IMR-90 (cell line): ENCODE measurements around the gene CHD9. TPM values are rescaled to one million over a fixed set of nuclear protein-coding genes. Genes with fewer than 3 reads are reported as not detected.

Experiments used
- ATAC-seq: fragments of 200-7000 bp; cut with Tn5 transposase; 2 replicates; pipeline ENCODE4 v1.9.1; 2020; ENCODE audit warnings: low read depth, mild to moderate bottlenecking, moderate library complexity
- Bru-seq: library from RNA; stranded (reverse); fragments of 400-500 nt; gene quantifications from one replicate; lab custom pipeline; 2021; lab: Mats Ljungman, UMichigan
- BruChase-seq, 2 experiments: library from RNA; stranded (reverse); fragments of 400-500 nt; gene quantifications; one replicate each; lab custom pipeline; 2021; lab: Mats Ljungman, UMichigan
- BruUV-seq: library from RNA; stranded (reverse); fragments of 400-500 nt; replicated peaks from 2 replicates; lab custom pipeline; 2021; lab: Mats Ljungman, UMichigan
- CTCF ChIA-PET: fragments of 300-600 bp; formaldehyde crosslinking; extraction: SDS; loops from one replicate; lab custom pipeline; 2021; ENCODE audit warnings: antibody characterized with exemption; lab: Yijun Ruan, JAX
- POLR2A ChIA-PET: fragments of 300-600 bp; sonication (Branson Sonifier 250); formaldehyde crosslinking; loops from one replicate; lab custom pipeline; 2022; ENCODE audit warnings: antibody characterized with exemption; ENCODE audit not compliant: unreplicated experiment; lab: Charles Lee
- DNase-seq: peaks from one replicate; pipeline ENCODE4 v3.0.0; 2013
- H2AFZ ChIP-seq: replicated peaks from 2 replicates; pipeline ENCODE3; 2013; ENCODE audit warnings: low read length, mild to moderate bottlenecking; ENCODE audit not compliant: poor library complexity
- H2AK5ac ChIP-seq: 2 replicates; pipeline ENCODE4 v1.6.1; 2013; ENCODE audit warnings: low read depth, low read length, inconsistent platforms
- H2AK9ac ChIP-seq: replicated peaks from 2 replicates; pipeline ENCODE3; 2013; ENCODE audit warnings: mild to moderate bottlenecking, low read depth, low read length, moderate library complexity; ENCODE audit not compliant: poor library complexity
- H2BK120ac ChIP-seq: 2 replicates; pipeline ENCODE4 v1.6.1; 2013; ENCODE audit warnings: low read depth, low read length, inconsistent platforms
- H2BK15ac ChIP-seq: 3 replicates; pipeline ENCODE4 v1.6.1; 2013; ENCODE audit warnings: low read depth, low read length, inconsistent platforms
- H2BK20ac ChIP-seq: 2 replicates; pipeline ENCODE4 v1.6.1; 2013; ENCODE audit warnings: low read depth, mild to moderate bottlenecking, inconsistent platforms, low read length, moderate library complexity
- H2BK5ac ChIP-seq: 2 replicates; pipeline ENCODE4 v1.6.1; 2013; ENCODE audit warnings: mild to moderate bottlenecking, low read depth, low read length, inconsistent platforms; ENCODE audit not compliant: poor library complexity, severe bottlenecking
- H3K14ac ChIP-seq: replicated peaks from 2 replicates; pipeline ENCODE4 v1.6.1; 2013; ENCODE audit warnings: low read depth, low read length, inconsistent platforms
- H3K18ac ChIP-seq: 2 replicates; pipeline ENCODE4 v1.6.1; 2013; ENCODE audit warnings: low read depth, low read length, control low read depth
- H3K23ac ChIP-seq: 2 replicates; pipeline ENCODE4 v1.6.1; 2013; ENCODE audit warnings: low read depth, low read length, inconsistent platforms
- H3K27ac ChIP-seq: 2 replicates; pipeline ENCODE4 v1.5.1; 2013; ENCODE audit warnings: mild to moderate bottlenecking, control low read depth, low read length; ENCODE audit not compliant: insufficient read depth
- H3K27me3 ChIP-seq: 2 replicates; pipeline ENCODE4 v1.6.1; 2013; ENCODE audit warnings: low read length; ENCODE audit not compliant: control insufficient read depth, insufficient read depth
- H3K36me3 ChIP-seq: 2 replicates; pipeline ENCODE4 v1.6.1; 2013; ENCODE audit warnings: low read length, mixed read lengths; ENCODE audit not compliant: control insufficient read depth, insufficient read depth
- H3K4ac ChIP-seq: 2 replicates; pipeline ENCODE4 v1.6.1; 2013; ENCODE audit warnings: low read depth, low read length, inconsistent platforms
- H3K4me1 ChIP-seq: 2 replicates; pipeline ENCODE4 v1.6.1; 2013; ENCODE audit warnings: low read length, mixed read lengths; ENCODE audit not compliant: control insufficient read depth, insufficient read depth
- H3K4me2 ChIP-seq: 2 replicates; pipeline ENCODE4 v1.6.1; 2013; ENCODE audit warnings: low read depth, mild to moderate bottlenecking, control low read depth, low read length, moderate library complexity
- H3K4me3 ChIP-seq: 2 replicates; pipeline ENCODE4 v1.5.1; 2013; ENCODE audit warnings: low read depth, mild to moderate bottlenecking, control low read depth, low read length, moderate library complexity; ENCODE audit not compliant: insufficient read depth
- H3K56ac ChIP-seq: 2 replicates; pipeline ENCODE4 v1.6.1; 2013; ENCODE audit warnings: low read length, inconsistent platforms; ENCODE audit not compliant: insufficient read depth; ENCODE audit errors: extremely low read depth
- H3K79me1 ChIP-seq, 2 experiments: 2 replicates each; pipeline ENCODE4 v1.6.1; 2013; ENCODE audit warnings: low read length in 2 of 2, inconsistent platforms in 1 of 2, low read depth in 1 of 2
- H3K9ac ChIP-seq: 2 replicates; pipeline ENCODE4 v1.6.1; 2013; ENCODE audit warnings: low read depth, low read length, control low read depth
- H3K9me1 ChIP-seq: 2 replicates; pipeline ENCODE4 v1.6.1; 2013; ENCODE audit warnings: low read length, inconsistent platforms; ENCODE audit not compliant: insufficient read depth
- H3K9me3 ChIP-seq: 2 replicates; pipeline ENCODE4 v1.6.1; 2013; ENCODE audit warnings: low read length; ENCODE audit not compliant: control insufficient read depth, insufficient read depth
- H4K20me1 ChIP-seq: 2 replicates; pipeline ENCODE4 v1.6.1; 2013; ENCODE audit warnings: low read length, inconsistent platforms; ENCODE audit not compliant: insufficient read depth
- H4K5ac ChIP-seq: 2 replicates; pipeline ENCODE4 v1.6.1; 2013; ENCODE audit warnings: mild to moderate bottlenecking, low read depth, low read length, control low read depth
- H4K8ac ChIP-seq, 2 experiments: 2 replicates each; pipeline ENCODE4 v1.6.1; 2013; ENCODE audit warnings: low read depth in 2 of 2, low read length in 2 of 2, control low read depth in 1 of 2, inconsistent platforms in 1 of 2
- H4K91ac ChIP-seq: 2 replicates; pipeline ENCODE4 v1.6.1; 2013; ENCODE audit warnings: low read depth, low read length, inconsistent platforms; ENCODE audit not compliant: insufficient read depth
- BHLHE40 ChIP-seq: fragments of 150-350 bp; IDR thresholded peaks from 2 replicates; pipeline ENCODE4 v1.6.1; 2016; ENCODE audit warnings: mild to moderate bottlenecking, low read depth, low read length
- CEBPB ChIP-seq: IDR thresholded peaks from 2 replicates; pipeline ENCODE4 v1.6.1; 2012; ENCODE audit warnings: low read depth, low read length, improper control_type of control experiment
- CHD1 ChIP-seq: IDR thresholded peaks from 2 replicates; pipeline ENCODE4 v1.6.1; 2012; ENCODE audit warnings: low read depth, low read length, improper control_type of control experiment
- FOS ChIP-seq: fragments of 150-350 bp; IDR thresholded peaks from 2 replicates; pipeline ENCODE4 v1.6.1; 2016; ENCODE audit warnings: low read depth, low read length
- MAFK ChIP-seq: IDR thresholded peaks from 2 replicates; pipeline ENCODE4 v1.6.1; 2012; ENCODE audit warnings: low read depth, low read length, improper control_type of control experiment
- MAZ ChIP-seq: IDR thresholded peaks from 2 replicates; pipeline ENCODE4 v1.6.1; 2012; ENCODE audit warnings: low read depth, mild to moderate bottlenecking, low read length, improper control_type of control experiment, moderate library complexity, borderline replicate concordance
- MXI1 ChIP-seq: IDR thresholded peaks from 2 replicates; pipeline ENCODE4 v1.6.1; 2012; ENCODE audit warnings: low read depth, mild to moderate bottlenecking, low read length, moderate library complexity, borderline replicate concordance
- NFE2L2 ChIP-seq: fragments of 150-350 bp; IDR thresholded peaks from 2 replicates; pipeline ENCODE4 v1.6.1; 2016; ENCODE audit warnings: low read depth, mild to moderate bottlenecking, low read length
- POLR2A ChIP-seq: IDR thresholded peaks from 2 replicates; pipeline ENCODE4 v1.6.1; 2012; ENCODE audit warnings: mild to moderate bottlenecking, low read depth, low read length
- RAD21 ChIP-seq: IDR thresholded peaks from 2 replicates; pipeline ENCODE4 v1.6.1; 2012; ENCODE audit warnings: low read length, improper control_type of control experiment
- RCOR1 ChIP-seq: IDR thresholded peaks from 2 replicates; pipeline ENCODE4 v1.6.1; 2012; ENCODE audit warnings: mild to moderate bottlenecking, low read length, improper control_type of control experiment; ENCODE audit not compliant: insufficient replicate concordance
- RFX5 ChIP-seq: IDR thresholded peaks from 2 replicates; pipeline ENCODE4 v1.8.0; 2012; ENCODE audit warnings: low read depth, mild to moderate bottlenecking, low read length, moderate library complexity
- USF2 ChIP-seq: fragments of 150-350 bp; IDR thresholded peaks from 2 replicates; pipeline ENCODE4 v1.6.1; 2017; ENCODE audit warnings: mild to moderate bottlenecking, antibody characterized with exemption, low read length, low read depth
- WGBS, 2 experiments: methylation state at CpG; one replicate each; pipeline versions ENCODE4 v1.1.5 to v1.1.7; 2013; ENCODE audit warnings: missing lambda C conversion rate in 2 of 2; ENCODE audit not compliant: insufficient read length in 1 of 2; ENCODE audit errors: extremely low coverage in 2 of 2; 5-methylcytosine and 5-hydroxymethylcytosine counted together
- dilution Hi-C: fragments of 300-500 bp; cut with HindIII; formaldehyde crosslinking; loops from one replicate; pipeline ENCODE4 v1.14.3; 2018; ENCODE audit warnings: low sequenced_read_pairs; ENCODE audit not compliant: unreplicated experiment
- in situ Hi-C: fragments of 300-500 bp; cut with MboI; formaldehyde crosslinking; loops from 3 replicates; pipeline ENCODE4 v1.14.3; 2019; ENCODE audit warnings: low sequenced_read_pairs, inconsistent platforms, mixed read lengths
- intact Hi-C: fragments of 100-400 bp; cut with micrococcal nuclease; formaldehyde crosslinking; loops from 2 replicates; pipeline ENCODE4 v1.10.0; 2022
- long read RNA-seq: library from polyadenylated mRNA; unstranded; transcript quantifications from one replicate; pipeline ENCODE4 v2.0.0, GENCODE V29; 2021; ENCODE audit not compliant: unreplicated experiment
- polyA plus RNA-seq, 3 experiments: library from polyadenylated mRNA; depleted of rRNA; stranded (reverse); fragments of >200 nt; gene quantifications; 2 replicates each; pipeline ENCODE4 v1.2.3, GENCODE V29; 2012; ENCODE audit warnings: low replicate concordance in 1 of 3
- total RNA-seq: library from RNA; depleted of rRNA; stranded (reverse); fragments of >200 nt; gene quantifications from 2 replicates; pipeline ENCODE4 v1.2.3, GENCODE V29; 2012; rRNA removed

The CHD9 gene
- total RNA-seq (48.8 and 61.4 TPM in 2 replicates), polyA plus RNA-seq (2012; rRNA removed) (8.4 and 9.1 TPM in 2 replicates), Bru-seq, nascent RNA (percentile 90 among the genes with signal in this experiment), BruChase-seq, experiment 1, labeled RNA remaining after a 6-hour chase (percentile 89 among the genes with signal in this experiment), BruChase-seq, experiment 2, labeled RNA remaining after a 2-hour chase (percentile 91 among the genes with signal in this experiment)
- 0.93 and 1.8 TPM in 2 replicates for polyA plus RNA-seq (2012; cell fraction: cytosol; rRNA removed)
- polyA plus RNA-seq (2012; cell fraction: nucleus; rRNA removed; ENCODE audit: low replicate concordance) = 1.9 and 26.7 TPM in 2 replicates
- long read RNA-seq, partial matches to known transcripts = 16 of 27 reads
- long read RNA-seq, other reads (novel, unspliced or antisense) = 10 of 27 reads

- Histone ChIP-seq H3K9ac (peak within 1 kb of the TSS; percentile 84), H3K23ac (peak within 1 kb of the TSS; percentile 92), H2AK5ac (peak within 1 kb of the TSS; percentile 78), H3K14ac (peak within 1 kb of the TSS; percentile 72), H3K4me2 (peak within 1 kb of the TSS; percentile 97), H3K79me1 (peaks cover 12 to 60% of the 10 kb centered on the region in 2 experiments), H4K20me1 (no peaks in the 10 kb centered on the region), H2AK9ac (peak within 1 kb of the TSS; percentile 97), H3K36me3 (no peaks in the 10 kb centered on the region), H3K4me1 (peaks cover 20% of the 10 kb centered on the region), H3K4me3 (peak within 1 kb of the TSS; percentile 62), H2BK5ac (peak within 1 kb of the TSS; percentile 88), H4K8ac (peak within 1 kb of the TSS; percentile 93 to 95), H3K56ac (peak within 1 kb of the TSS; percentile 84), H3K4ac (peak within 1 kb of the TSS; percentile 93), H4K91ac (peak within 1 kb of the TSS; percentile 84), H3K18ac (peak within 1 kb of the TSS; percentile 96), H4K5ac (peak within 1 kb of the TSS; percentile 98), H3K27ac (peak within 1 kb of the TSS; percentile 91), H2BK20ac (peak within 1 kb of the TSS; percentile 54), H3K9me3 (no peaks in the 10 kb centered on the region), H3K9me1 (peaks cover 12% of the 10 kb centered on the region), H2AFZ (peak within 1 kb of the TSS; percentile 96), H2BK120ac (peak within 1 kb of the TSS; percentile 84), H2BK15ac (peak within 1 kb of the TSS; percentile 76; the same call in 2 of the 3 replicates), H3K27me3 (no peaks in the 10 kb centered on the region)
- intact Hi-C loops = loop anchor here (1.0 to 5.0 kb wide), 8 partner anchors 26 to 228 kb away; no protein-coding TSS in a partner anchor
- no TSS peak for BruUV-seq
- dilution Hi-C loops = no loop called here
- in situ Hi-C loops = loop anchor here (10.0 to 25.0 kb wide), 4 partner anchors 100 to 1168 kb away; partner anchors contain the start of gene RBL2
- ChIA-PET CTCF (interaction anchor here (0.6 to 3.0 kb wide), 15 partner anchors 25 to 237 kb away, joined by 3 to 17 read pairs (median 4); no protein-coding TSS in a partner anchor), POLR2A (interaction anchor here (0.5 to 0.6 kb wide), 2 partner anchors 25 to 384 kb away, joined by 3 to 5 read pairs; no protein-coding TSS in a partner anchor)
- ATAC-seq = peak; percentile 78
- WGBS, 2 experiments = 1% methylated on average over 28 of the region's 62 CpGs; no CpG with 5 or more reads in 1 of the 2 experiments
- peak; percentile 80 for DNase-seq
- TF ChIP-seq USF2 (peak; percentile 74), RAD21 (peak; percentile 97), BHLHE40 (peak; percentile 51; the same call in 1 of the 2 replicates), MAZ (peak; percentile 73; the same call in 1 of the 2 replicates), CEBPB (no peak), FOS (no peak), CHD1 (peak; percentile 83; the same call in 1 of the 2 replicates), RCOR1 (peak; percentile 28), RFX5 (no peak), MAFK (no peak), POLR2A (no peak; the same call in 1 of the 2 replicates), MXI1 (peak; percentile 93), NFE2L2 (no peak)
Observed at GRCh38 chr16:53054670-53055485, at the start of gene CHD9. Gene CHD9 (plus strand): TSS chr16:53054991. CDS start chr16:53156090, 101,099 bp downstream.
